Left cardiac atrium (tissue), 4 donors: ENCODE data around the gene RAG1. TPM values are rescaled to one million over a fixed set of nuclear protein-coding genes. Genes with fewer than 3 reads are reported as not detected.

ENCODE experiments used
- ATAC-seq, 2 donors: fragments of 200-7000 bp; cut with Tn5 transposase; one replicate each; pipeline ENCODE4 v1.9.1; 2020; ENCODE audit warnings: mild to moderate bottlenecking in 2 of 2, moderate library complexity in 2 of 2
- DNase-seq: peaks from one replicate; pipeline ENCODE4 v3.0.0-alpha.2; 2020
- intact Hi-C, 2 donors: fragments of 100-400 bp; cut with DNase I; formaldehyde crosslinking; loops; one replicate each; pipeline versions ENCODE4 v1.14.1 to v1.15.1; 2022 to 2023
- total RNA-seq, 2 donors: library from RNA; stranded (reverse); fragmentation: NEBNext Ultra II Directional; extraction: Animal tissue kit (Norgen Biotek cat#: 25700); gene quantifications; one replicate each; pipeline ENCODE4 v1.2.1, GENCODE V29; 2021
- donor health status: DM: no; HTN: yes; CAD: no.
- donor health status: DM: no; HTN: yes; CAD: no; lungs with severe emphysema.
- donor health status: DM: yes; HTN: yes; CAD: no.
- donor health status: Dilated cardiomyopathy.

The RAG1 gene
- total RNA-seq, 2 donors from 2014 or later = 0.65 to 1.1 TPM

- DNase-seq = no peak
- intact Hi-C loops = loop anchor here in 1 of 2 donors (5.0 kb wide), 1 partner anchor 53 kb away; the partner anchor contains the start of gene RAG1
- ATAC-seq = no peak
Observed at GRCh38 chr11:36620246-36620645, 52.4 kb downstream of the RAG1 start.

- ATAC-seq (peak; percentile 44 to 47), DNase-seq (no peak)
- intact Hi-C loops = loop anchor here in 1 of 2 donors (5.0 kb wide), 1 partner anchor 55 kb away; the partner anchor contains the start of gene RAG1
Observed at GRCh38 chr11:36622431-36623136, 54.8 kb downstream of the RAG1 start.

GRCh38 chr11:36623494-36623893 lies 55.7 kb downstream of the RAG1 start:
- ATAC-seq (no peak), DNase-seq (no peak)
- intact Hi-C loops = loop anchor here in 1 of 2 donors (5.0 kb wide), 1 partner anchor 56 kb away; the partner anchor contains the start of gene RAG1

GRCh38 chr11:36627006-36627405 lies 59.2 kb downstream of the RAG1 start:
- DNase-seq (no peak), ATAC-seq (no peak)
- intact Hi-C loops = no loop called here

GRCh38 chr11:36627471-36627870 lies 59.7 kb downstream of the RAG1 start:
- DNase-seq = no peak
- intact Hi-C loops = no loop called here
- no peak for ATAC-seq

- intact Hi-C loops = no loop called here
- DNase-seq = no peak
- no peak for ATAC-seq
Observed at GRCh38 chr11:36628141-36628540, 60.3 kb downstream of the RAG1 start.

GRCh38 chr11:36628765-36629244 lies 61.0 kb downstream of the RAG1 start:
- no peak for DNase-seq
- ATAC-seq = no peak
- intact Hi-C loops = no loop called here

Other genes with a start within 250 kb of the RAG1 start
- 10 to 100 TPM in 1 of 2 donors, 1 to 10 TPM in 1; 9.7 to 13.1 TPM for gene TRAF6, start 57.7 kb upstream of the RAG1 start, total RNA-seq
- gene IFTAP, start 26.5 kb downstream of the RAG1 start, total RNA-seq = 10 to 100 TPM; 31.9 to 35.2 TPM
- gene RAG2, start 30.2 kb downstream of the RAG1 start, total RNA-seq = not detected